Naive thymus-derived CD8-positive, alpha-beta T cell (primary cell): ENCODE data around the gene CRIP2. TPM values are rescaled to one million over a fixed set of nuclear protein-coding genes. Genes with fewer than 3 reads are reported as not detected.
A peak's percentile ranks its signal among the peaks of the same experiment; 100 is the strongest.

Source experiments
- ATAC-seq, 2 donors: fragments of 150-1000 bp; cut with Tn5 transposase in 1 of 2; sonication (Bioruptor Pico), chemical (Tn5 transposase) in 1 of 2; 1 replicate in 1 of 2; 2 replicates in 1 of 2; pipeline ENCODE4 v1.10.0; 2021; ENCODE audit warnings: mild to moderate bottlenecking in 2 of 2, moderate library complexity in 2 of 2
- POLR2A ChIA-PET: fragments of 350-600 bp; sonication (Branson Sonifier 250); formaldehyde crosslinking; loops from one replicate; lab custom pipeline; 2021; ENCODE audit warnings: antibody characterized with exemption; lab: Charles Lee
- DNase-seq, 10 donors: peaks; one replicate each; pipeline versions ENCODE4 v3.0.0 to v3.0.0-alpha.2; 2020 to 2022
- H3K27ac Mint-ChIP-seq, 10 donors: one replicate each; pipeline ENCODE4 v1.8.0; 2020 to 2022; ENCODE audit warnings: mild to moderate bottlenecking in 10 of 10, mixed read lengths in 10 of 10, moderate library complexity in 4 of 10, inconsistent platforms in 1 of 10
- H3K27me3 Mint-ChIP-seq, 5 donors: one replicate each; pipeline ENCODE4 v1.8.0; 2021 to 2022; ENCODE audit warnings: mixed read lengths in 5 of 5
- H3K36me3 Mint-ChIP-seq, 3 donors: one replicate each; pipeline ENCODE4 v1.8.0; 2020 to 2022; ENCODE audit warnings: mixed read lengths in 3 of 3, mild to moderate bottlenecking in 2 of 3, inconsistent platforms in 1 of 3
- H3K4me1 Mint-ChIP-seq, 4 donors: one replicate each; pipeline ENCODE4 v1.8.0; 2021 to 2022; ENCODE audit warnings: mixed read lengths in 4 of 4
- H3K4me3 Mint-ChIP-seq, 10 donors: one replicate each; pipeline ENCODE4 v1.8.0; 2020 to 2022; ENCODE audit warnings: mild to moderate bottlenecking in 10 of 10, mixed read lengths in 10 of 10, moderate library complexity in 6 of 10, inconsistent platforms in 1 of 10
- H3K9me3 Mint-ChIP-seq, 9 donors: one replicate each; pipeline ENCODE4 v1.8.0; 2020 to 2022; ENCODE audit warnings: mixed read lengths in 9 of 9, mild to moderate bottlenecking in 3 of 9, inconsistent platforms in 1 of 9, moderate library complexity in 1 of 9
- polyA plus RNA-seq, 3 donors: library from polyadenylated mRNA; unstranded; fragments of 300-500 nt; fragmentation: Illumina TruSeq; gene quantifications; one replicate each; pipeline ENCODE4 v1.2.3, GENCODE V29; 2021
- total RNA-seq, 8 experiments: library from RNA in 2 of 8; stranded (reverse) in 2 of 8; gene quantifications; one replicate each; pipeline ENCODE4 v1.2.3 and lab custom pipeline; 2021 to 2026

CRIP2 gene
- total and polyA plus RNA-seq, 5 experiments from 2014 or later = 2.2 to 86.9 (median 21.1) TPM

- no peak for DNase-seq
- POLR2A ChIA-PET = interaction anchor here (1.8 kb wide), 1 partner anchor 29 kb away, joined by 6 read pairs; no protein-coding TSS in a partner anchor
- Mint-ChIP-seq H3K27ac (peak overlapping the region in 2 of 10 donors; percentile 22 to 65), H3K36me3 (no peaks in the 10 kb centered on the region), H3K4me1 (peaks cover 10 to 37% (median 33%) of the 10 kb centered on the region in 4 donors), H3K4me3 (peak overlapping the region; percentile 19 to 79 (median 42)), H3K9me3 (peaks cover 0 to 5% (median 0%) of the 10 kb centered on the region in 9 donors), H3K27me3 (peaks cover 0 to 8% (median 0%) of the 10 kb centered on the region in 5 donors)
- ATAC-seq = no peak
These were observed 862 bp downstream of the CRIP2 start for GRCh38 chr14:105475269-105476096.

- DNase-seq (no peak), ATAC-seq (no peak)
- H3K4me1 Mint-ChIP-seq = peaks cover 15 to 44% (median 41%) of the 10 kb centered on the region in 4 donors
- peaks cover 0 to 8% (median 0%) of the 10 kb centered on the region in 5 donors for H3K27me3 Mint-ChIP-seq
- H3K4me3 Mint-ChIP-seq = peak overlapping the region in 8 of 10 donors; percentile 22 to 79 (median 48)
- peak overlapping the region in 3 of 10 donors; percentile 22 to 65 (median 59) for H3K27ac Mint-ChIP-seq
- POLR2A ChIA-PET = interaction anchor here (1.0 to 7.0 kb wide), 4 partner anchors 15 to 175 kb away, joined by 3 to 165 read pairs (median 4); partner anchors contain the start of genes TEDC1 and TEX22
- no peaks in the 10 kb centered on the region for H3K36me3 Mint-ChIP-seq
- H3K9me3 Mint-ChIP-seq = peaks cover 0 to 5% (median 0%) of the 10 kb centered on the region in 9 donors
These were observed 1.6 kb downstream of the CRIP2 start for GRCh38 chr14:105476097-105476830.

- H3K27me3 Mint-ChIP-seq = peaks cover 0 to 8% (median 0%) of the 10 kb centered on the region in 5 donors
- no peak for DNase-seq
- H3K36me3 Mint-ChIP-seq = no peaks in the 10 kb centered on the region
- peaks cover 0 to 5% (median 0%) of the 10 kb centered on the region in 9 donors for H3K9me3 Mint-ChIP-seq
- POLR2A ChIA-PET = interaction anchor here (0.9 to 7.0 kb wide), 5 partner anchors 9 to 176 kb away, joined by 3 to 165 read pairs (median 3); partner anchors contain the start of genes CRIP1, TEDC1 and TEX22
- no peak for ATAC-seq
- H3K4me3 Mint-ChIP-seq = peak overlapping the region in 9 of 10 donors; percentile 27 to 82 (median 63)
- H3K27ac Mint-ChIP-seq = peak overlapping the region; percentile 54 to 94 (median 69)
- H3K4me1 Mint-ChIP-seq = peaks cover 18 to 50% (median 47%) of the 10 kb centered on the region in 4 donors
These were observed 2.4 kb downstream of the CRIP2 start for GRCh38 chr14:105476831-105477659.

GRCh38 chr14:105477660-105478397 is 3.2 kb downstream of the CRIP2 start:
- Mint-ChIP-seq H3K4me3 (peak overlapping the region in 7 of 10 donors; percentile 45 to 82 (median 65)), H3K36me3 (no peaks in the 10 kb centered on the region), H3K4me1 (peaks cover 23 to 58% (median 53%) of the 10 kb centered on the region in 4 donors), H3K27me3 (peaks cover 0 to 8% (median 0%) of the 10 kb centered on the region in 5 donors), H3K27ac (peak overlapping the region in 9 of 10 donors; percentile 54 to 94 (median 71)), H3K9me3 (peaks cover 0 to 5% (median 0%) of the 10 kb centered on the region in 9 donors)
- DNase-seq = peak in 9 of 10 donors; percentile 62 to 92 (median 72)
- POLR2A ChIA-PET = interaction anchor here (0.9 to 7.0 kb wide), 3 partner anchors 9 to 412 kb away, joined by 3 to 165 read pairs (median 3); partner anchors contain the start of genes CRIP1, GPR132 and TEDC1
- ATAC-seq = peak; percentile 7 to 17

- Mint-ChIP-seq H3K9me3 (peaks cover 0 to 5% (median 0%) of the 10 kb centered on the region in 9 donors), H3K36me3 (no peaks in the 10 kb centered on the region), H3K27ac (peak overlapping the region in 3 of 10 donors; percentile 100), H3K4me3 (peak overlapping the region in 1 of 10 donors; percentile 82), H3K27me3 (peaks cover 0 to 8% (median 0%) of the 10 kb centered on the region in 5 donors), H3K4me1 (peaks cover 23 to 59% (median 52%) of the 10 kb centered on the region in 4 donors)
- ATAC-seq (no peak), DNase-seq (peak in 7 of 10 donors; percentile 39 to 72 (median 46))
- POLR2A ChIA-PET = interaction anchor here (1.1 to 7.0 kb wide), 3 partner anchors 8 to 413 kb away, joined by 3 to 165 read pairs (median 3); partner anchors contain the start of genes GPR132 and TEDC1
These were observed 4.0 kb downstream of the CRIP2 start for GRCh38 chr14:105478398-105479251.

GRCh38 chr14:105479431-105480158 is 5.0 kb downstream of the CRIP2 start:
- peak overlapping the region; percentile 58 to 100 (median 100) for H3K27ac Mint-ChIP-seq
- H3K4me3 Mint-ChIP-seq = peak overlapping the region in 9 of 10 donors; percentile 15 to 82 (median 70)
- H3K9me3 Mint-ChIP-seq = peaks cover 0 to 5% (median 0%) of the 10 kb centered on the region in 9 donors
- no peaks in the 10 kb centered on the region for H3K36me3 Mint-ChIP-seq
- ATAC-seq = no peak
- H3K4me1 Mint-ChIP-seq = peaks cover 27 to 62% (median 58%) of the 10 kb centered on the region in 4 donors
- POLR2A ChIA-PET = interaction anchor here (1.0 to 7.0 kb wide), 3 partner anchors 9 to 23 kb away, joined by 3 to 165 read pairs (median 3); partner anchors contain the start of gene TEDC1
- peak in 4 of 10 donors; percentile 25 to 43 (median 34) for DNase-seq
- peaks cover 0 to 8% (median 0%) of the 10 kb centered on the region in 5 donors for H3K27me3 Mint-ChIP-seq

GRCh38 chr14:105480199-105480746 is 5.7 kb downstream of the CRIP2 start:
- H3K9me3 Mint-ChIP-seq = peaks cover 0 to 5% (median 0%) of the 10 kb centered on the region in 9 donors
- H3K4me3 Mint-ChIP-seq = peak overlapping the region in 8 of 10 donors; percentile 32 to 82 (median 72)
- H3K27ac Mint-ChIP-seq = peak overlapping the region; percentile 58 to 100 (median 100)
- H3K36me3 Mint-ChIP-seq = no peaks in the 10 kb centered on the region
- H3K27me3 Mint-ChIP-seq = peaks cover 0 to 8% (median 0%) of the 10 kb centered on the region in 5 donors
- POLR2A ChIA-PET = interaction anchor here (1.0 to 7.0 kb wide), 11 partner anchors 8 to 106 kb away, joined by 3 to 165 read pairs (median 5); partner anchors contain the start of gene TEDC1
- ATAC-seq = no peak
- DNase-seq = no peak
- H3K4me1 Mint-ChIP-seq = peaks cover 29 to 69% (median 64%) of the 10 kb centered on the region in 4 donors

GRCh38 chr14:105480807-105481801 is 6.5 kb downstream of the CRIP2 start:
- H3K27me3 Mint-ChIP-seq = peaks cover 0 to 8% (median 0%) of the 10 kb centered on the region in 5 donors
- peak overlapping the region; percentile 74 to 89 (median 84) for H3K4me3 Mint-ChIP-seq
- peak overlapping the region; percentile 96 to 100 (median 100) for H3K27ac Mint-ChIP-seq
- peak; percentile 84 to 97 (median 92) for DNase-seq
- peaks cover 0 to 5% (median 0%) of the 10 kb centered on the region in 9 donors for H3K9me3 Mint-ChIP-seq
- peaks cover 32 to 77% (median 66%) of the 10 kb centered on the region in 4 donors for H3K4me1 Mint-ChIP-seq
- POLR2A ChIA-PET = interaction anchor here (0.6 to 7.0 kb wide), 17 partner anchors 9 to 460 kb away, joined by 3 to 165 read pairs (median 3); partner anchors contain the start of genes CDCA4, PACS2 and TEDC1
- no peaks in the 10 kb centered on the region for H3K36me3 Mint-ChIP-seq
- ATAC-seq = peak; percentile 30 to 47
